ENCODE measurements around the gene ST6GALNAC4.
"Not testable (repeated sequence)": the region's sequence is repeated elsewhere in the genome, so short reads cannot be mapped to it uniquely, and the experiment has no call there.

Gene ST6GALNAC4

GRCh38 chr9:127870153-127870491 lies 46.7 kb downstream of the ST6GALNAC4 start:
- DNase-seq (ENCODE audit: low read depth in 2 of 2) = not testable (repeated sequence)

- DNase-seq (ENCODE audit: low read depth in 2 of 2) = peak; percentile 61 to 84
These were observed 47.3 kb downstream of the ST6GALNAC4 start for GRCh38 chr9:127869310-127870152.

GRCh38 chr9:127868278-127868902 lies 48.5 kb downstream of the ST6GALNAC4 start:
- no peak for DNase-seq (ENCODE audit: low read depth in 2 of 2)

GRCh38 chr9:127867356-127868277 lies 49.2 kb downstream of the ST6GALNAC4 start:
- DNase-seq (ENCODE audit: low read depth in 2 of 2) = no peak

- no peak for DNase-seq (ENCODE audit: low read depth in 2 of 2)
These were observed 50.3 kb downstream of the ST6GALNAC4 start for GRCh38 chr9:127866535-127866934.

GRCh38 chr9:127865645-127866464 lies 51.0 kb downstream of the ST6GALNAC4 start:
- no peak for DNase-seq (ENCODE audit: low read depth in 2 of 2)

GRCh38 chr9:127863191-127863621 lies 53.6 kb downstream of the ST6GALNAC4 start:
- no peak for DNase-seq (ENCODE audit: low read depth in 2 of 2)

GRCh38 chr9:127862075-127863011 lies 54.5 kb downstream of the ST6GALNAC4 start:
- no peak for DNase-seq (ENCODE audit: low read depth in 2 of 2)

GRCh38 chr9:127860779-127861178 lies 56.1 kb downstream of the ST6GALNAC4 start:
- no peak for DNase-seq (ENCODE audit: low read depth in 2 of 2)

- DNase-seq (ENCODE audit: low read depth in 2 of 2) = no peak
These were observed 56.6 kb downstream of the ST6GALNAC4 start for GRCh38 chr9:127860260-127860659.

- no peak for DNase-seq (ENCODE audit: low read depth in 2 of 2)
These were observed 58.8 kb downstream of the ST6GALNAC4 start for GRCh38 chr9:127858041-127858512.
